Liver (tissue), 3 donors: Measurements from ENCODE around the gene LMAN2.

Experiments used
- ATF3 ChIP-seq: IDR thresholded peaks from 2 replicates; pipeline ENCODE4 v1.6.1; 2016; ENCODE audit warnings: antibody characterized with exemption
- CTCF ChIP-seq: fragments of 150-350 bp; IDR thresholded peaks from 2 replicates; pipeline ENCODE4 v1.5.1; 2017; ENCODE audit warnings: improper control_type of control experiment, low read depth, low read length; ENCODE audit not compliant: missing input control
- EGR1 ChIP-seq, 2 donors: IDR thresholded peaks; 2 replicates each; pipeline ENCODE4 v1.6.1; 2016 to 2018; ENCODE audit warnings: antibody characterized with exemption in 2 of 2, low read depth in 2 of 2
- FOXA2 ChIP-seq: IDR thresholded peaks from 2 replicates; pipeline ENCODE4 v1.6.1; 2016; ENCODE audit warnings: antibody characterized with exemption
- GABPA ChIP-seq, 2 donors: IDR thresholded peaks in 1 of 2; conservative IDR thresholded peaks in 1 of 2; 2 replicates each; pipeline ENCODE4 v1.6.1; 2016; ENCODE audit warnings: antibody characterized with exemption in 2 of 2, mild to moderate bottlenecking in 1 of 2, moderate library complexity in 1 of 2
- JUND ChIP-seq, 2 donors: IDR thresholded peaks; 2 replicates each; pipeline ENCODE4 v1.6.1; 2016; ENCODE audit warnings: antibody characterized with exemption in 2 of 2
- MAX ChIP-seq: IDR thresholded peaks from 2 replicates; pipeline ENCODE4 v1.6.1; 2016; ENCODE audit warnings: antibody characterized with exemption
- RAD21 ChIP-seq, 2 donors: IDR thresholded peaks; 2 replicates each; pipeline ENCODE4 v1.6.1; 2016; ENCODE audit warnings: antibody characterized with exemption in 2 of 2, mild to moderate bottlenecking in 2 of 2
- REST ChIP-seq: IDR thresholded peaks from 2 replicates; pipeline ENCODE4 v1.6.1; 2016; ENCODE audit warnings: antibody characterized with exemption, mild to moderate bottlenecking
- RXRA ChIP-seq, 2 donors: IDR thresholded peaks; 2 replicates each; pipeline ENCODE4 v1.6.1; 2017 to 2018; ENCODE audit warnings: antibody characterized with exemption in 2 of 2, mild to moderate bottlenecking in 1 of 2
- SP1 ChIP-seq: IDR thresholded peaks from 2 replicates; pipeline ENCODE4 v1.6.1; 2018; ENCODE audit warnings: antibody characterized with exemption, mild to moderate bottlenecking
- TAF1 ChIP-seq: conservative IDR thresholded peaks from 2 replicates; pipeline ENCODE4 v1.6.1; 2016; ENCODE audit warnings: antibody characterized with exemption, mild to moderate bottlenecking
- YY1 ChIP-seq: IDR thresholded peaks from 2 replicates; pipeline ENCODE4 v1.6.1; 2016; ENCODE audit warnings: antibody characterized with exemption, mild to moderate bottlenecking
- ZBTB33 ChIP-seq: IDR thresholded peaks from 2 replicates; pipeline ENCODE4 v1.6.1; 2016; ENCODE audit warnings: antibody characterized with exemption
- donor health status: healthy.
- donor health status: healthy.

- TF ChIP-seq CTCF (no peak), MAX (peak; percentile 11), JUND (IDR thresholded peaks at IDR 0.05) (peak; percentile 26 to 61), TAF1 (peak; percentile 31), ATF3 (peak; percentile 17), RXRA (IDR thresholded peaks at IDR 0.05) (peak; percentile 27 to 42), REST (peak; percentile 86), RAD21 (IDR thresholded peaks at IDR 0.05) (peak in 1 of 2 donors; percentile 23), SP1 (peak; percentile 72), GABPA (IDR thresholded peaks at IDR 0.05 in 1 of 2, conservative IDR thresholded peaks at IDR 0.05 in 1 of 2) (peak in 1 of 2 donors; percentile 31), ZBTB33 (no peak), FOXA2 (no peak), EGR1 (IDR thresholded peaks at IDR 0.05; ENCODE audit: low read depth in 2 of 2) (peak; percentile 82 to 89), YY1 (peak; percentile 58)
Observed at GRCh38 chr5:177354256-177354655, 2.8 kb upstream of the LMAN2 start.
